ENCODE measurements around the gene AFTPH. TPM values are rescaled to one million over a fixed set of nuclear protein-coding genes. Genes with fewer than 3 reads are reported as not detected.
A peak's percentile ranks its signal among the peaks of the same experiment; 100 is the strongest.

AFTPH gene
- total RNA-seq, 2 experiments from 2014 or later, result 31.1 to 38.9 TPM

- H3K4me1 Mint-ChIP-seq, result peaks cover 60% of the 10 kb centered on the region
- H3K27ac Mint-ChIP-seq, result peak overlapping the region; percentile 68
- POLR2A ChIA-PET, result no interaction called here
- H3K27me3 Mint-ChIP-seq, result no peaks in the 10 kb centered on the region
- CTCF ChIA-PET, result interaction anchor here (2.5 to 3.3 kb wide), 2 partner anchors 8 to 12 kb away, joined by 7 to 8 read pairs; no protein-coding TSS in a partner anchor
- peaks cover 32% of the 10 kb centered on the region for H3K36me3 Mint-ChIP-seq (ENCODE audit: low read depth)
- H3K4me3 Mint-ChIP-seq, result no peak overlapping the region
- DNase-seq, result no peak
- H3K9me3 Mint-ChIP-seq, result no peaks in the 10 kb centered on the region
These were observed 113.8 kb downstream of the AFTPH start for GRCh38 chr2:64637931-64638330.

- no peak overlapping the region for H3K27ac Mint-ChIP-seq
- DNase-seq, result no peak
- H3K4me1 Mint-ChIP-seq, result peaks cover 66% of the 10 kb centered on the region
- no peaks in the 10 kb centered on the region for H3K9me3 Mint-ChIP-seq
- H3K4me3 Mint-ChIP-seq, result no peak overlapping the region
- ChIA-PET POLR2A (interaction anchor here (0.6 kb wide), 2 partner anchors 110 to 111 kb away, joined by 3 to 6 read pairs; no protein-coding TSS in a partner anchor), CTCF (interaction anchor here (1.1 to 3.3 kb wide), 2 partner anchors 8 to 147 kb away, joined by 3 to 8 read pairs; no protein-coding TSS in a partner anchor)
- no peaks in the 10 kb centered on the region for H3K27me3 Mint-ChIP-seq
- peaks cover 29% of the 10 kb centered on the region for H3K36me3 Mint-ChIP-seq (ENCODE audit: low read depth)
These were observed 114.5 kb downstream of the AFTPH start for GRCh38 chr2:64638502-64639120.

GRCh38 chr2:64639691-64640090 is 115.6 kb downstream of the AFTPH start:
- Mint-ChIP-seq H3K9me3 (no peaks in the 10 kb centered on the region), H3K4me1 (peaks cover 76% of the 10 kb centered on the region), H3K4me3 (no peak overlapping the region), H3K27ac (no peak overlapping the region), H3K27me3 (no peaks in the 10 kb centered on the region), H3K36me3 (ENCODE audit: low read depth) (peaks cover 22% of the 10 kb centered on the region)
- ChIA-PET POLR2A (interaction anchor here (1.0 kb wide), 1 partner anchor 14 kb away, joined by 5 read pairs; the partner anchor contains the start of gene SERTAD2), CTCF (interaction anchor here (0.6 to 2.3 kb wide), 2 partner anchors 14 to 179 kb away, joined by 3 to 11 read pairs; partner anchors contain the start of gene SERTAD2)
- no peak for DNase-seq

- Mint-ChIP-seq H3K36me3 (ENCODE audit: low read depth) (peaks cover 19% of the 10 kb centered on the region), H3K27me3 (no peaks in the 10 kb centered on the region), H3K9me3 (no peaks in the 10 kb centered on the region), H3K27ac (no peak overlapping the region), H3K4me1 (peaks cover 83% of the 10 kb centered on the region), H3K4me3 (no peak overlapping the region)
- ChIA-PET POLR2A (interaction anchor here (1.0 kb wide), 1 partner anchor 13 kb away, joined by 5 read pairs; the partner anchor contains the start of gene SERTAD2), CTCF (interaction anchor here (2.3 kb wide), 1 partner anchor 13 kb away, joined by 11 read pairs; the partner anchor contains the start of gene SERTAD2)
- no peak for DNase-seq
These were observed 116.3 kb downstream of the AFTPH start for GRCh38 chr2:64640153-64641044.

GRCh38 chr2:64641599-64641998 is 117.5 kb downstream of the AFTPH start:
- ChIA-PET CTCF (interaction anchor here (0.6 to 5.4 kb wide), 5 partner anchors 12 to 678 kb away, joined by 3 to 45 read pairs (median 6); partner anchors contain the start of gene SERTAD2), POLR2A (interaction anchor here (0.5 kb wide), 1 partner anchor 80 kb away, joined by 3 read pairs; no protein-coding TSS in a partner anchor)
- peaks cover 83% of the 10 kb centered on the region for H3K4me1 Mint-ChIP-seq
- H3K36me3 Mint-ChIP-seq (ENCODE audit: low read depth), result peaks cover 8% of the 10 kb centered on the region
- H3K27me3 Mint-ChIP-seq, result no peaks in the 10 kb centered on the region
- no peak for DNase-seq
- no peak overlapping the region for H3K4me3 Mint-ChIP-seq
- H3K27ac Mint-ChIP-seq, result no peak overlapping the region
- no peaks in the 10 kb centered on the region for H3K9me3 Mint-ChIP-seq

Small RNAs within 50 kb of the gene (microRNA-seq; reads per million reads assigned to microRNA genes)
- gene MIR4434 (ENCODE audit: borderline microRNAs expressed, borderline replicate concordance), result not detected

Other genes starting within 250 kb of the AFTPH start
- 1 to 10 TPM in 1 of 2 experiments, under 1 TPM in 1; 0.83 to 1.2 TPM for gene LGALSL, start 70.2 kb upstream of the AFTPH start, total RNA-seq
- 10 to 100 TPM; 16.9 to 18.7 TPM for gene SERTAD2, start 129.6 kb downstream of the AFTPH start, total RNA-seq